Measurements from ENCODE around the gene PLPP6. TPM values are rescaled to one million over a fixed set of nuclear protein-coding genes. Genes with fewer than 3 reads are reported as not detected.

The PLPP6 gene
- total and polyA plus RNA-seq, 2 donors (not counting 3 experiments of a cell fraction or from before 2014, with no cell fraction given), result 6.3 to 6.4 TPM

DNA sequence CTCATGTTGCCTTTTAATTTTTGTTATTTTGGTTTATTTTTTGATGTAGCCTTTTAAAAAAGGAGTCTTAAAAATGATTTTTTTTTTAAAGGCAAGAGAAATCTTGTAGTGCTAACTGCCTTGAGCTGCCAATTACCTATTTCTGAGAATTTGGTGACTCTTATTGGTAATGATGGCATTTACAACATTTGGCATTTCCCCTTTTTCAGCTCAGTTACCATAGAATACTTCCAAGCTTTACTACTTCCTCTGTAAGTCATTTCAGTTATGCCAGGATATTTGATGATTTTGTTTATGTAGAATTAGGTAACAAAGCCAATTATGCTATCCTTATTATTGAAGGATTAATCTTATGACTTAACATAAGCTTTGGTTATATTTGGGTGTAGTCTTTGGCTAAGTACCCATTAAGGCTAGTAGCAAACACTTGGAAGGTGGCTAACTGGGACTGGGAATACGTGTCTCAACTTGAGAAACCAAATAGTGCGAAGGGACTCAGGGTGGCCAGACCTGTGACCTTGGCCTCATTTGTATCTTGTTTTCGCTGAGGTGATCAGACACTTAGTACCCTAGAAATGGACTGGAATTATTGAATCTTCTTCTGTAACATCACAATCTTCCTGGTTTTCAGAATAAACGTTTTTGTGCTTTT is 45.0 kb downstream of the PLPP6 start:
- dilution Hi-C loops (cut with MboI; ENCODE audit: extremely low pct_ligation_motif_present, low sequenced_read_pairs), result no loop called here
- no TSS peak for BruUV-seq (replicated peaks)
- Histone ChIP-seq H3K4me3 (replicated peaks in 1 of 3; ENCODE audit: insufficient read depth in 1 of 3, low read depth in 1 of 3, low read length in 3 of 3) (no peak overlapping the region), H3K9me1 (replicated peaks; ENCODE audit: control insufficient read depth, extremely low read depth, insufficient read depth, low read length) (no peaks in the 10 kb centered on the region), H3K9me3 (replicated peaks; ENCODE audit: control insufficient read depth, insufficient read depth, low read length) (no peaks in the 10 kb centered on the region), H3K9ac (replicated peaks; ENCODE audit: extremely low read depth, insufficient read depth, low read length) (no peak overlapping the region), H3K27ac (ENCODE audit: insufficient read depth, low read depth, low read length) (no peak overlapping the region), H4K20me1 (replicated peaks; ENCODE audit: control insufficient read depth, extremely low read depth, insufficient read depth, low read length) (no peaks in the 10 kb centered on the region), H3K4me2 (ENCODE audit: insufficient read depth, low read length) (no peak overlapping the region), H3K4me1 (ENCODE audit: control insufficient read depth, extremely low read depth, insufficient read depth, low read length) (no peaks in the 10 kb centered on the region), H3K36me3 (ENCODE audit: control insufficient read depth in 2 of 2, extremely low read depth in 1 of 2, insufficient read depth in 2 of 2, low read length in 2 of 2) (peaks cover 2 to 5% of the 10 kb centered on the region in 2 experiments), H2AFZ (ENCODE audit: low read depth, low read length) (no peak overlapping the region), H3K79me2 (ENCODE audit: control insufficient read depth, insufficient read depth, low read length) (no peaks in the 10 kb centered on the region), H3K27me3 (ENCODE audit: control insufficient read depth in 2 of 2, insufficient read depth in 2 of 2, low read length in 2 of 2) (no peaks in the 10 kb centered on the region)
- TF ChIP-seq GATA2 (IDR thresholded peaks at IDR 0.05; ENCODE audit: insufficient read depth, insufficient read length, low read depth, low read length) (no peak), JUN (IDR thresholded peaks at IDR 0.05; ENCODE audit: borderline replicate concordance, insufficient read depth, insufficient read length, low read depth) (no peak), POLR2A (IDR thresholded peaks at IDR 0.05; ENCODE audit: low read depth, low read length) (no peak), FOS (IDR thresholded peaks at IDR 0.05; ENCODE audit: borderline replicate concordance, insufficient read depth, low read length) (no peak), POLR2AphosphoS5 (IDR thresholded peaks at IDR 0.05; ENCODE audit: insufficient read depth, low read depth, low read length) (no peak), EZH2 (IDR thresholded peaks at IDR 0.05; ENCODE audit: borderline replicate concordance, low read depth, low read length, severe bottlenecking) (no peak), MYC (IDR thresholded peaks at IDR 0.05; ENCODE audit: low read depth, low read length) (no peak)
- TF ChIP-seq, protein P1, sequence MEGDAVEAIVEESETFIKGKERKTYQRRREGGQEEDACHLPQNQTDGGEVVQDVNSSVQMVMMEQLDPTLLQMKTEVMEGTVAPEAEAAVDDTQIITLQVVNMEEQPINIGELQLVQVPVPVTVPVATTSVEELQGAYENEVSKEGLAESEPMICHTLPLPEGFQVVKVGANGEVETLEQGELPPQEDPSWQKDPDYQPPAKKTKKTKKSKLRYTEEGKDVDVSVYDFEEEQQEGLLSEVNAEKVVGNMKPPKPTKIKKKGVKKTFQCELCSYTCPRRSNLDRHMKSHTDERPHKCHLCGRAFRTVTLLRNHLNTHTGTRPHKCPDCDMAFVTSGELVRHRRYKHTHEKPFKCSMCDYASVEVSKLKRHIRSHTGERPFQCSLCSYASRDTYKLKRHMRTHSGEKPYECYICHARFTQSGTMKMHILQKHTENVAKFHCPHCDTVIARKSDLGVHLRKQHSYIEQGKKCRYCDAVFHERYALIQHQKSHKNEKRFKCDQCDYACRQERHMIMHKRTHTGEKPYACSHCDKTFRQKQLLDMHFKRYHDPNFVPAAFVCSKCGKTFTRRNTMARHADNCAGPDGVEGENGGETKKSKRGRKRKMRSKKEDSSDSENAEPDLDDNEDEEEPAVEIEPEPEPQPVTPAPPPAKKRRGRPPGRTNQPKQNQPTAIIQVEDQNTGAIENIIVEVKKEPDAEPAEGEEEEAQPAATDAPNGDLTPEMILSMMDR (IDR thresholded peaks at IDR 0.05; ENCODE audit: extremely low read depth in 1 of 2, insufficient read depth in 1 of 2, low read depth in 1 of 2, low read length in 2 of 2), result no peak
- TF ChIP-seq, protein P2, sequence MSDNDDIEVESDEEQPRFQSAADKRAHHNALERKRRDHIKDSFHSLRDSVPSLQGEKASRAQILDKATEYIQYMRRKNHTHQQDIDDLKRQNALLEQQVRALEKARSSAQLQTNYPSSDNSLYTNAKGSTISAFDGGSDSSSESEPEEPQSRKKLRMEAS (IDR thresholded peaks at IDR 0.05; ENCODE audit: insufficient read depth, insufficient read length), result no peak
- DNase-seq (ENCODE audit: low read depth, low spot score) (no peak), FAIRE-seq (no peak)
- intact Hi-C loops (cut with micrococcal nuclease), result no loop called here
- CTCF ChIA-PET, result interaction anchor here (1.2 kb wide), 1 partner anchor 321 kb away, joined by 3 read pairs; no protein-coding TSS in a partner anchor
- POLR2A ChIA-PET, result no interaction called here
